ENCODE results near the gene RAB31.

RAB31 gene

DNA sequence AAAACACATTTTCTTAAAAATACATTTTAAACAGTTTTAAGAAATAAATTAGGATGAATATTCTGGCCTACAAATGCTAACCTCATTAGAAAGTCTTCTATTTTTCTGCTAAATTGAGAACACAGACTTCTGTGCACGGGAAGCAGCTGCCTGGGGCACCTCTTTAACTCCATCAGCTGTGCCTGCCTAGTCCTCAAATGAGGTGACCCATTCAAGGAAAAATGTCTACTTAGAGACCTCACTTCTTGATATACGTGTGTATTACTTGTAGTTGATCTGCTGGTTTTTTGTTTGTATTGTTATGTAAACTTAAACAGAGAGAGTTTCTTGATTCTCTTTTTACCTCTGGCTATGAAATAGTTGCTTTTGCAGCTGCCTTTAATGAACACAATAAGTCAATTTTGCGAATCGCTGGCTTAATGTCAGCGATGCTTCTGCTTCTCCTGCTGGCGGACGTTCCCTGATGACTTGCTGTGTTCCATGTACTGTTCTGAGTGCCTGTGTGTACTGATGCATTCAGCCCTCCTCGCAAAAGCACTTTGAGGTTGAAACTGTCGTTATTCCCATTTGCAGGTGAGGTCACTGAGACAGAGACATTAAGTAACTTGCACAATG lies 88.9 kb downstream of the RAB31 start:
- Histone ChIP-seq H3K27ac (no peak overlapping the region), H3K36me3 (no peaks in the 10 kb centered on the region), H3K27me3 (ENCODE audit: insufficient read depth, low read depth, severe bottlenecking) (no peaks in the 10 kb centered on the region), H3K9me3 (ENCODE audit: severe bottlenecking) (peaks cover 2% of the 10 kb centered on the region), H3K4me3 (ENCODE audit: low read depth, low read length) (no peak overlapping the region)
- TF ChIP-seq, protein P1, sequence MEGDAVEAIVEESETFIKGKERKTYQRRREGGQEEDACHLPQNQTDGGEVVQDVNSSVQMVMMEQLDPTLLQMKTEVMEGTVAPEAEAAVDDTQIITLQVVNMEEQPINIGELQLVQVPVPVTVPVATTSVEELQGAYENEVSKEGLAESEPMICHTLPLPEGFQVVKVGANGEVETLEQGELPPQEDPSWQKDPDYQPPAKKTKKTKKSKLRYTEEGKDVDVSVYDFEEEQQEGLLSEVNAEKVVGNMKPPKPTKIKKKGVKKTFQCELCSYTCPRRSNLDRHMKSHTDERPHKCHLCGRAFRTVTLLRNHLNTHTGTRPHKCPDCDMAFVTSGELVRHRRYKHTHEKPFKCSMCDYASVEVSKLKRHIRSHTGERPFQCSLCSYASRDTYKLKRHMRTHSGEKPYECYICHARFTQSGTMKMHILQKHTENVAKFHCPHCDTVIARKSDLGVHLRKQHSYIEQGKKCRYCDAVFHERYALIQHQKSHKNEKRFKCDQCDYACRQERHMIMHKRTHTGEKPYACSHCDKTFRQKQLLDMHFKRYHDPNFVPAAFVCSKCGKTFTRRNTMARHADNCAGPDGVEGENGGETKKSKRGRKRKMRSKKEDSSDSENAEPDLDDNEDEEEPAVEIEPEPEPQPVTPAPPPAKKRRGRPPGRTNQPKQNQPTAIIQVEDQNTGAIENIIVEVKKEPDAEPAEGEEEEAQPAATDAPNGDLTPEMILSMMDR (IDR thresholded peaks at IDR 0.05; ENCODE audit: low read depth, low read length), result no peak
- DNase-seq, result no peak

DNA sequence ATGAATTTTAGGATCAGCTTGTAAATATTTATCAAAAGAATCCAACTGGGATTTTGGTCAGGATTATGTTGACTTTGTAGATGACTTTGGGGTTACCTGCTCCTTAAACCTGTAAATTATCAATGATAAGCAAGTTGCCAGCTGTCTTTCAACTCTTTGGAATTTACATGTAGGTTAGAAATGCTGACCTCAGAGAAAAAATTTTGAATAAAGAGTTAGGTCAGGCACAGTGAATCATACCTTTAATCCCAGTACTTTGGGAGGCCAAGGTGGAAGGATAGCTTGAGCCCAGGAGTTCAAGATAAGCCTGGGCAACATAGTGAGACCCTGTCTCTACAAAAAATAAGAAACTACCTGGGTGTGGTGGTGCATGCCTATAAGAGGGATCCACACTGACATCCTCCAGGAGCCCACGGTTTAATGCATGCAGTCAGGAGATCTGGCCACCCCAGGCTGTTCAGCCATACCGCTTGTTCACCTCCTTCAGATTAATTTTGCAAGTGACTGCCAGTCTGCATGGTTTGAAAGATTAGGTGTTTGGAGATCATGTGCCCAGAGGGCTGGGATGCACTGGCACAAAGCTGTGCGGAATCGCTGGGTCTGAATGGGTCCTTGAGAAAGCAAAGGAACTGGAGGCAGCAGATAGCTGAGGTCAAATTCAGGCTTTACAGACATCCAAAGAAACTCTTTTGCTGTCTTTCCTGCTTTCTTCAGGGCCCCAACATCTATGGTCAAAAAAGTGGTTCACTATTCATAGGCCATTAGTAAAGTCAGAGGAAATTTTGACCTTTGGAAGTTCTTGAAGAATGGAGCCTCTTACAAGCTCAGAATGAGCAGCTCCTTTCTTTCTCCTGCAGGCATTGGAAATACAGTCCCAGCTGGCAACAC lies 94.3 kb downstream of the RAB31 start:
- no peak for DNase-seq
- Histone ChIP-seq H3K36me3 (no peaks in the 10 kb centered on the region), H3K9me3 (ENCODE audit: severe bottlenecking) (no peaks in the 10 kb centered on the region), H3K27ac (no peak overlapping the region), H3K27me3 (ENCODE audit: insufficient read depth, low read depth, severe bottlenecking) (no peaks in the 10 kb centered on the region), H3K4me3 (ENCODE audit: low read depth, low read length) (no peak overlapping the region)
- TF ChIP-seq, protein P1 (IDR thresholded peaks at IDR 0.05; ENCODE audit: low read depth, low read length), result no peak

DNA sequence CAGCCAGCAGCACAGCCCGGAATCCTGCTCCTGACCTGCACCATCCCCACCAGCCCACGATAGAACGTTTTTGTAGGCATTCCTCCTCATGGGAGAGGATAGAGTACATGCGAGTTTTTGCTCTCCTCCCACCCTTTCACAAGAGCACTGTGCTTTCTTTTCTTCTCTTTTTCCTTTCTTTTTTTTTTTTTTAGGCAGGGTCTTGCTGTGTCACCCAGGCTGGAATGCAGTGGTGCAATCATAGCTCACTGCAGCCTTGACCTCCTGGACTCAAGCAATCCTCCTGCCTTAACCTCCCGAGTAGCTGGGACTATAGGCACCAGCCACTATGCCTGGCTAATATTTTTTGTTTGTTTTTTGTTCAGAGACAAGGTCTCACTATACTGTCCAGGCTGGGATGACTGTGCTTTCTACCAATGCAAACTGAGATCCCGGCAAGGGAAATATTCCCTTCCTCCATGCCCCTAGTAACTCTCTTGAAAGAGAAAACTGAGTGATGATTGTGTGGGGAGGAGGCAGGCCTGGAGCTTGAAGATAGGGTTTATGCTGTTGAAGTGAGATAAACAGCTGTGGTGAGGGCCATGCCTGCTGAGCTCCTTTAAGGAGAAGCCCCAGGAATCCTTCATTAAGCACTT lies 95.1 kb downstream of the RAB31 start:
- Histone ChIP-seq H3K27ac (no peak overlapping the region), H3K4me3 (ENCODE audit: low read depth, low read length) (no peak overlapping the region), H3K36me3 (no peaks in the 10 kb centered on the region), H3K27me3 (ENCODE audit: insufficient read depth, low read depth, severe bottlenecking) (no peaks in the 10 kb centered on the region), H3K9me3 (ENCODE audit: severe bottlenecking) (no peaks in the 10 kb centered on the region)
- no peak for DNase-seq
- TF ChIP-seq, protein P1 (IDR thresholded peaks at IDR 0.05; ENCODE audit: low read depth, low read length), result no peak

DNA sequence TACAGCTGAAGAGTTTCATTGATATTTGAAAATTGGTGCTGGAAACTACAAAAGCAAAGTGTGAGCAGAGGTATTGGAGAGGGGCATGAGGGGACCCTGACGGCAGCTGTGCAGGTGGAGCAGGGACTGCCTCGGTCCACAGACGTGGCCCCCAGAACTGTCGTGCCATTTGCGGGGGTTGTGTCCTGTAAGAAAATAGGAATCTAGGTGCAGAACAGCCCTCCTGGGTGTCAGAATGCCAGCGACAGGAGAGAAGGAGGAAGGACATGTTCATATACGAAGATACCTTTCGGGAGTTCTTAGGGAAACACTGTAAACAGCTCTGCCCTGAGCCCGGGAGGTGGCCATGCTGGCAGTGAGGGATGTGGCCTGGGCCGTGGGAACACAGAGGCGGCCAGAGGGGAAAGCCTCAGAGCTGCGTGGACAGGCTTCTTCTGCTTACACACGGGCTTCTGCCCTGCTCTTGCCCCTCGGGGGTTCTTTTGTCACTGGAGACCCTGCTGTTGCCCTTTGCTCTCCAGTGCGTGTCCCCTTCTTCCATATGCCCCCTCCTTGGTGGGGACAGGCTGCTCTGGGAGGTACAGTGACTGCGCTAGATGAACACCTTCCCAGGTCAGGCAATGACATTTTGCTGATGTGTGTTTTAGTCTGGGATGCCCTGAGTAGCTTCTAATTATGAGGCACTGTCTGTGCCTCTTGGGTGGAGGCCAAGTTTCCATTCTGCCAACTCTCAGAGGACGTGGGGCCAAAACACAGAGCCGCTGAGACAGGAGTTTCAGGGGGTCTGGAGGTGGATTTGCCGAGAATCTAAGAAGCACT lies 95.8 kb downstream of the RAB31 start:
- TF ChIP-seq, protein P1 (IDR thresholded peaks at IDR 0.05; ENCODE audit: low read depth, low read length), result no peak
- Histone ChIP-seq H3K27me3 (ENCODE audit: insufficient read depth, low read depth, severe bottlenecking) (no peaks in the 10 kb centered on the region), H3K9me3 (ENCODE audit: severe bottlenecking) (no peaks in the 10 kb centered on the region), H3K36me3 (no peaks in the 10 kb centered on the region), H3K27ac (no peak overlapping the region), H3K4me3 (ENCODE audit: low read depth, low read length) (no peak overlapping the region)
- no peak for DNase-seq

DNA sequence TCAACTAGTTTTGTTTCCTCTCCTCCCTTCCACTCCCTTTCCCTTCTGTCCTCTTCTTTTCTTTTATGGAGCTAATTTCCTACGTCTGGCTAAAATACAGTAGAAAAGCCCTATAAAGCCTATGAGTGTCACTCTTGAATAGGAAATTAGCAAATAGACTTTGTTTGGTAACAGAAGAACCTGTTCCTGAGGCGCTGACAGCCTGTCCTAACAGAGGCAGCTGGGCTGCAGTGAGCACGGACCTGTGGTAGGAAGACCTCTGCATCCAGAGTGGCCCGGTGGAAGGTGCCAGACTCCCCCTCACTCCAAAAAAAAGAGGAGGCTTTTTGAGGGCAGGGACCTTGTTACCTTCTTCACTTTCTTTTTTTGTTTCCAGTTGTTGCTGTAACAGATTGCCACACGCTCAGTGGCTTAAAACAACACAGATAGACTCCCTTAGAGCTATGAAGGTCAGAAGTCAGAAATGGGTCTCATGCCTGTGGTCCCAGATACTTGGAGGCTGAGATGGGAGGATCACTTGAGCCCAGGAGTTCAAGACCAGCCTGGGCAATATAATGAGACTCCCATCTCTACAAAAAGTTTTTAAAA lies 96.5 kb downstream of the RAB31 start:
- Histone ChIP-seq H3K27ac (no peak overlapping the region), H3K36me3 (no peaks in the 10 kb centered on the region)

More for the DNA sequence above, 96.5 kb downstream of the RAB31 start:
- no peak for DNase-seq
- no peaks in the 10 kb centered on the region for H3K27me3 ChIP-seq (ENCODE audit: insufficient read depth, low read depth, severe bottlenecking)
- no peak overlapping the region for H3K4me3 ChIP-seq (ENCODE audit: low read depth, low read length)
- H3K9me3 ChIP-seq (ENCODE audit: severe bottlenecking), result no peaks in the 10 kb centered on the region
- TF ChIP-seq, protein P1 (IDR thresholded peaks at IDR 0.05; ENCODE audit: low read depth, low read length), result no peak

Measured in WERI-Rb-1 (cell line).